ENCODE results near the gene STAC3.

STAC3 gene

DNA sequence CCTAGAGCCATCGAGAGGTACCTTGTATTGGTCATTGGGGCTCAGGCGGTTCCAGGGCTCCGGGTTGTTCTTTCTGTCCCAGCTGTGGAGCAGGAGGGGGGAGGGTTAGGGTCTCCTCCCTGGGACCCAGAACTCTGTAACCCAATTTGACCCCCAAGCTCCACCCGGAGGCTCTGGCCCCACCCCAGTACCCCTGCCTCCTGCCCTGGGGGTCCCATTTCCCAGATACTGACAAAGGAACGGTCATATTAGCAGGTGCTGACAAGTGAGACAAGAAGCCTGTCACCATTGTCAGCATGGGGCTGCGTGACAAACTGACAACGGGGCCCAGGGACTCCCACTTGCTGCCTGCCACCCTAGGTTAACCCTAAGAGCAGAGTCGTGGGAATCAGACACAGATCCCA lies 15.3 kb downstream of the STAC3 start:
- DNase-seq, result no peak

DNA sequence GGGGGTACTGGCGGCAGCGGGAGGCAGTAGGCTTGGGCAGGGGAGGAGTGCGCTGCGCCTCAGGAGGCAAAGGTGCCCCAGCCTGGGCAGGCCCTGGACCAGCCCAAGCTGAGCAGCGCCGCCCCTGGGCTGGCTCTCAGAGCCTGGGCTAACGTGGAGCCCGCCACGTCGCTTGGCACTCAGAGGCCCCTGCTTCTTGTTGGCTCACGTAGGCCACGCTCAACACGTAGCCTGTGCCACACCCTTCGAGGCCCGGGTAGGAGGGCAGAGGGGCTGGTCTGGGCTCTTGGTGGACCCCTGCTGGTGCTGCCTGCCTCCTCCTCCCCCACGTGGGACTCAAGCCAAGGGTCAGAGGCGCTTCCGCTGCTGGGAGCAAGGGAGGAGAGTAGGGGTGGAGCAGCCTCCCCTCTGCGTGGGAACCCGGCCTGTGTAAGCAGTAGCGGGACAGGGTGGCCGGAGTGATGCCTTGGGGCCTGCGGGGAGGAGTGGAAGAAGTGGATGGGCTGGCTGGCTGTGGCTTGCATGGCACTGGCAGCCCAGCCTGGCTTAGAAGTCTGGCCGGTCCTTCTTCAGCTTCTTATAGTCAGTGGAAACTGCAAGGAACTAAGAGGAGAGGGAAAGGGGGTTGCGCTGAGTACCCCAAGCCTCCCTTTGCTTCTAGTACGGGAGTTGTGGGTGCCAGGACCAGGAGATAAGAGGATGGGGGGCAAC lies 15.8 kb downstream of the STAC3 start:
- no peak for DNase-seq

DNA sequence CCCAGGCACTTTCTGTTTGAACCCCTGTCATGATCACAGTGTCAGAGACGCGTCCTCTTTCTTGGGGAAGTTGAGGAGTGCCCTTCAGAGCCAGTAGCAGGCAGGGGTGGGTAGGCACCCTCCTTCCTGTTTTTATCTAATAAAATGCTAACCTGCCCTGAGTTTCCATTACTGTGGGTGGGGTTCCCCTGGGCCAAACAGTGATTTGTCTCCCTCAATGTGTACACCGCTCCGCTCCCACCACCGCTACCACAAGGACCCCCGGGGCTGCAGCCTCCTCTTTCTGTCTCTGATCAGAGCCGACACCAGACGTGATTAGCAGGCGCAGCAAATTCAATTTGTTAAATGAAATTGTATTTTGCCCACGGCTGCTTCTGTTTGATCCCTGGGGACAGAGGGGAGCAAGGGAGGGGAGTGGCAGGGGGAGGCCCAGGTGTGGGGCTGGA lies 16.4 kb downstream of the STAC3 start:
- DNase-seq, result no peak

DNA sequence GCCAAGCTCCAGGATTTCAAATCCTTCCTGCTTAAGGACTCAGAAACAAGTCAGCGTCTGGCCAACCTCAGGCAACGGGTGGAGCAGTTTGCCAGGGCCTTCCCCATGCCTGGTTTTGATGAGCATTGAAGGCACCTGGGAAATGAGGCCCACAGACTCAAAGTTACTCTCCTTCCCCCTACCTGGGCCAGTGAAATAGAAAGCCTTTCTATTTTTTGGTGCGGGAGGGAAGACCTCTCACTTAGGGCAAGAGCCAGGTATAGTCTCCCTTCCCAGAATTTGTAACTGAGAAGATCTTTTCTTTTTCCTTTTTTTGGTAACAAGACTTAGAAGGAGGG lies 16.8 kb downstream of the STAC3 start:
- no peak for DNase-seq

DNA sequence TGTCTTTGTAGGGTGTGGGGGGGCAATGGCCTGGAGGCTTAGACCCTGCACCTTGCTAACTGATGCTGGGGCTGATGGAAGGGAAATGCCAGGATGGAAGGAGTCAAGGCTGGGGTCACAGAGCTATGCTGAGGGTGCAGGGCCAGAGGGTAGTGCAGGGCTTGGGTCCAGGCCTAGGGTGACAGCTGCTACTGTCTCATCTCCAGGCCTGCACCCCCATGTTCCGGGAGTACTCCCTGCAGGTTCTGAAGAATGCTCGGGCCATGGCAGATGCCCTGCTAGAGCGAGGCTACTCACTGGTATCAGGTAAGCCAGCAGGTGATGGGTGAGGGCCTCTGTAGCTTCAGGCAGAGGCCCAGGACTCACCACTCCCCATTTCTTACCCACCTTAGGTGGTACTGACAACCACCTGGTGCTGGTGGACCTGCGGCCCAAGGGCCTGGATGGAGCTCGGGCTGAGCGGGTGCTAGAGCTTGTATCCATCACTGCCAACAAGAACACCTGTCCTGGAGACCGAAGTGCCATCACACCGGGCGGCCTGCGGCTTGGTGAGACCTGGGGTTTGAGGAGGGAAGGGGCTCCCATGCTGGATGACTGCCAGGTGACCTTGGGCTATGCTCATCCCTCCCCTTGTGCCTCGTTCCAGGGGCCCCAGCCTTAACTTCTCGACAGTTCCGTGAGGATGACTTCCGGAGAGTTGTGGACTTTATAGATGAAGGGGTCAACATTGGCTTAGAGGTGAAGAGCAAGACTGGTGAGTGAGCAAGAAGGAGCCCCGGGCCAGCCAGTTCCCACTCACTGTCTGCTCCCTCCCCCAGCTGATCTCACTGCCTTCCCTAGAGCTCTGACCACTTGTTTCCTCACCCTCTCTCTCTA lies 17.4 kb downstream of the STAC3 start:
- DNase-seq, result no peak

DNA sequence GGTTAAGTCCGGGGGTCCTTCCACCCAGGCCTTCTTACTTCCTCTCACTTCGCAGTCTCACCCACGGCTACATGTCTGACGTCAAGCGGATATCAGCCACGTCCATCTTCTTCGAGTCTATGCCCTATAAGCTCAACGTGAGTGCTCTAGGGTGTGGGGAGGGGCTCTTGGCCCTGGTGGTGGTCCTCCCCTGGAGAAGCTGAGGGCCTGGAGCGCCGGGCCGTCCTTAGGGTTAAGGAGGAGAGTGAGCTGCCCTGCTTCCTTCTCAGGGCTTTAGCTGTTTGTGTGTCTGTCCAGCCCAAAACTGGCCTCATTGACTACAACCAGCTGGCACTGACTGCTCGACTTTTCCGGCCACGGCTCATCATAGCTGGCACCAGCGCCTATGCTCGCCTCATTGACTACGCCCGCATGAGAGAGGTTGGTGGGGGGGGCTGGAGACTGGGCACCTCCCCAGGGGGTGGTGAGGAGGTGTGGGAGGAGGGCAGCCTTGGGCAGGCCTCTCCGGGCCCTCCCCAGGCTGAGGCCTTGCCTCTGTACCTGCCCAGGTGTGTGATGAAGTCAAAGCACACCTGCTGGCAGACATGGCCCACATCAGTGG lies 18.7 kb downstream of the STAC3 start:
- DNase-seq, result no peak

DNA sequence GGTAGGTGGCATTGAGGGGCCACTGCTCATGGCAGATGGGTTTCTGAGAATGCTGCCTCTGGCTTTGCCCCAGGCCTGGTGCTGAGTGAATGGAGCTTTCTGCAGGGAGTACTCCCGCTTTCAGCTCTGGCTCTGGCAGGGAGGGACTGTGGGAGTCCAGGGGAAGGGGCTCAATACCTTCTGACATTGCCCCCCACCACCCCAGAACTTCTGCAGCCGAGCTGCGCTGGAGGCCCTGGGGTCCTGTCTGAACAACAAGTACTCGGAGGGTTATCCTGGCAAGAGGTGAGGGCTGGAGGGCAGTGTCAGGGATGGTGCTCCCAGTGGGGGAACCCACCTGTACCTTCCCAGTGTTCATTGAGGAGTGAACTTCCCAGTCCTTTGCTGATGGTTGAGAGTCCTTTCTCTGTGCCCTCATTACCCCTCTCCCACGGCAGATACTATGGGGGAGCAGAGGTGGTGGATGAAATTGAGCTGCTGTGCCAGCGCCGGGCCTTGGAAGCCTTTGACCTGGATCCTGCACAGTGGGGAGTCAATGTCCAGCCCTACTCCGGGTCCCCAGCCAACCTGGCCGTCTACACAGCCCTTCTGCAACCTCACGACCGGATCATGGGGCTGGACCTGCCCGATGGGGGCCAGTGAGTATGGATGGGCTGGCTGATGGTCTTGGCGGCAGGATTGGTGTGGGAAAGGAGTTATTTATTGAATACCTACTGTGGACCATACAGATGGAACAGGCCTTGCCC lies 19.5 kb downstream of the STAC3 start:
- no peak for DNase-seq

DNA sequence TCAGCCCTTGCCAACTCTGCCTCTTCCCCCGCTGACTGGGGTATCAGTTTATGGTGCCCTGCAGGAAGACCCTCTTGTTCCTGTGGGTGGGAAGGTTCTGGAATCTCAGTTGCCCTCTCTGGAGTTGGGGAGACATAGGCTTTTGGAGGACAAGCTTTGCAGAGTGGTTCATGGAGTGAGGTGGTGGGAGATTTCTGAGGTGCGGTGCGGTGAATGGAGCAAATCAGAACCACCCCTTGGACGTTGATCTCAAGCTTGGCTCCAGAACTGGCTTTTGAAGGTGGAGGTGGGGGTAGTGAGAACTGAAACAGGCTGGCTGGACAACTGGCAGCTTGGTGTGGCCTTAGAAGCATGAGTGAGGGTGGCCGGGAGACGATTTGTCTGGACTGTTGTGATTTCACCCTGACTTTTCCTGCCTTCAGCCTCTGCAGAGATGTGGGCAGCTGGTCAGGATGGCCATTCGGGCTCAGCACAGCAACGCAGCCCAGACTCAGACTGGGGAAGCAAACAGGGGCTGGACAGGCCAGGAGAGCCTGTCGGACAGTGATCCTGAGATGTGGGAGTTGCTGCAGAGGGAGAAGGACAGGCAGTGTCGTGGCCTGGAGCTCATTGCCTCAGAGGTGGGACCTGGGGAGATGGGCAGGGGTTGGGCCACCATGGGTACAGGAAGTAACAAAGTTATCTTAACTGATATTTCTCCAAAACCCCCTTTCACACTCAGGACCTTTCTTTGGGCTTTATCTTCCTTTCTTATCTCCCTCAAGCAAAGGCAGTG lies 20.4 kb downstream of the STAC3 start:
- no peak for DNase-seq

DNA sequence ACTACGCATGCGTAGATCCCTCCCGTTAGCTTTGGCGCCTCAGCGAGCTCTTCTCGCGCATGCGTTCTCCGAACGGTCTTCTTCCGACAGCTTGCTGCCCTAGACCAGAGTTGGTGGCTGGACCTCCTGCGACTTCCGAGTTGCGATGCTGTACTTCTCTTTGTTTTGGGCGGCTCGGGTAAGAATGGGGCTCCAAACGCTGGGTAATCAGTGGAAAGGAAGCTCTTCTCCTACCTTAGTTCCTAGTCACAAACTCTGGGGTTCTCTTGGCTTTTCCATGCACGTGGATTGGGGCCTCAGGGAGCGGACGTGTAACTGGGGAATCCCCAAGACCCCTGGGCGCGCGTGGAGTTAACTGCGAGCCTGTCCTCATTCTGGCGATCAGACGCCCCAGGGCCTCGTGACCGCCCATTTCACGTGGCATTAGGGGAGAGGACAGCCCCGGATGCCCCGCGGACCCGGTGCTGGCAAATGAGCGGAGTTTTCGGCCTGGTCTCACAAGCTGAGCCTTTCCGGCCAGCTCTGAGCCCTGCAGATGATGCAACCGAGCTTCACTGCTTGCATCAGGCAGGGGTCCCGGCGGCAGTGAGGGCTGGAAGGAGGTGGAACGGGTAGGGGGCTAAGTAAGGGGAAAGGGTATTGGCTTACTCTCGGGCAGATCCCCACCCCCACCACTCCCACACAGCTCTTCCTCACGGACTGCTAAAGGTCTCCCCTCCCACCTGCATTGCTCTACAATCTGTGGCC lies 21.2 kb downstream of the STAC3 start, which contains the start of gene SHMT2:
Gene SHMT2, plus strand, starts transcription at position 78 of the 747 bp plus-strand sequence. Its CDS starts 68 bp downstream, at position 146.
- peak; percentile 69 for DNase-seq

DNA sequence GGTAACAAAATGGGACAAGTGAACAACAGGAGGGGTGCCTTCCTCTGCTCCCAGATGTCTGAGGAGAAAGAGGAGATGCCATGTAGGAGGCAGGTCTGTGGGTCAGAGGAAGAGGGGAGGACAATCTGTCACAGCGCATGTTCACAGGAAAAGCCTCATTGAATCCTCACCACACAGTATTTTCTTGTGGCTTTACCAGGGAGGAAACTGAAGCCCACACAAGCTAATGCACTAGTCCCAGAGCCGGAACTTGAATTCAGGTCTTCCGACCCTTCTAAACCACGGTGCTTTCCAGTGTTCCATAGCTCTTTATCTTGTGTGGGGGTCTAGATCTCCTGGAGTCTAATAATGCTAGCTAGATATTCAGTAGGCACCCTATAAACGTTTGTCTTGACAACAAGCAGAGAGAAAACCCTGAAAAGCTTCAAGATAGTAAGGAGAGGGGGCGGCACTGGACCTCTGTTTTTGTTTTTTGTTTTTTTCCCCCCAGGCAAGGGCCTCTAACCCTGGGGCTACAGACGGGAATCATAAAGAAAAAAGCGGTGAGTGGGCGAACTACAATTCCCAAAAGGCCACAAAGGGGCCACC lies 21.8 kb downstream of the STAC3 start:
- DNase-seq, result no peak

DNA sequence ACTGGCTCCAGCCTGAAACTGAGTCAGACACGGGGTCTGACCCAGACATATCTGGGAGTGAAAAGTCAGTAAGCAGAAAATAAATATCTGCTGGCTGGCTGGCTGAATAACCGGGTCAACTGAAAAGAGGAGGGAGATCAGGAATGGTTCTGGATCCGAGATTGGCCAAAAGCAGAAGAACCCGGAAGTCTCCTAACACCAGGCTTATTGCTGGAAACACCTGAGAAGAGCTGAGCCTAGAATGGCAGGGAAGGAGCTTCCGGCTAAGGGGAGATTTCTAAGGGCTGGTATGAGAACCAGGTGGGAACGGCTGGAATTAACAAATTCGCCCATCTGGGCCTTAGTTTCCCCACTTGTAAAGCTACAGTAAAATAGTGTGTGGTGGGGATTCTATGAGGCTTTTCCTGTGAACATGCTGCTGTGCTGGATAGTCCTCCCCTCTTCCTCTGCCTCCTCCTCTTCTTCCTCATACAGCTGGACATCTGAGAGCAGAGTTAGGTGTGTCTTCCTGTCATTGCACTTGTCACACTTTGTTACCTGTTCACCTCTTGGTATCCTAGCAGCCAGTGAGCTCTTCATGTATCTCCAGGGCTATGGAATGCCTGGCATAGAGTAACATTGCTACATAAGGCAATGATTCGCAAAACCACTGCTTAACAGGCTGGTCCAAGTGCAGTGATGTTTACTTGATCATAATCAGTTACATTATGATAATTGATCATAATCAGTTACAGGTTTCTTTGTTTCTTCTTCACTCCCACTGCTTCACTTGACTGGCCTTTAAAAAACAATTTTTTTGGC lies 23.5 kb downstream of the STAC3 start:
- no peak for DNase-seq

DNA sequence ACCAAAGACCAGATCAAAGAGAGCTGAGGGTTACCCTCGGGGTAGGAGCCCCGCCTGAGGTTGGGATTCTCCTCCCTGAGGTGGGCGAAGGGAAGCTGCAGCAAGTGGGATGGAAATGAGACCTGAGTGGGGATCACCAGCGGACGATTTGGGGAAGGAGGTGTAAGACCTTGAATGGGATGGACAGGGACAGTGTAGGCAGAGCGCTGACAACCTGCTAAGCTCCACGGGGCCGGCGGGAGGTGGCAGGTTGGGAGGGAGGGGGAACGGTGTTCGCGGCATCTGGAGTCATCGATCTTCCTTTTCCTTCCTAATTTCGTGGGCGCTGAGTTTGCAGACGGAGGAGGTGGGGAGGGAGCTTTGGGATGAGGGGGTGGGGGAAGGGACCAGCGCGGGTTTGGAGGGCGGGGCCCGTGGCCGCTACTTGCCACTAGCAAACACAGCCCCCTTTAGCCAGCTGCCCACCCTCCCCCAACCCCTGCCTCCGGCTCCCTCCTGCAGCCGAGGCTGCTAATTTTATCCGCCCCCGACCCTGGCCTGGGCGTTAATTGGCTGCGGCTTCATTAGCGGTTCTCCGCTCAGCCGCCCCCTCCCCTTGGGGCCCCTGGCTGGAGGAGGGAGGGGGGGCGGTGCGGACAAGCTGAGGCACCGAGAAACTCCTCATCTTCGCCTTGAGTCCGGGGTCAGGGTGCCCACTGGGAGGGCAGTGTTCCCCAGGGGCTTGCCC lies 24.2 kb downstream of the STAC3 start:
- DNase-seq, result no peak

DNA sequence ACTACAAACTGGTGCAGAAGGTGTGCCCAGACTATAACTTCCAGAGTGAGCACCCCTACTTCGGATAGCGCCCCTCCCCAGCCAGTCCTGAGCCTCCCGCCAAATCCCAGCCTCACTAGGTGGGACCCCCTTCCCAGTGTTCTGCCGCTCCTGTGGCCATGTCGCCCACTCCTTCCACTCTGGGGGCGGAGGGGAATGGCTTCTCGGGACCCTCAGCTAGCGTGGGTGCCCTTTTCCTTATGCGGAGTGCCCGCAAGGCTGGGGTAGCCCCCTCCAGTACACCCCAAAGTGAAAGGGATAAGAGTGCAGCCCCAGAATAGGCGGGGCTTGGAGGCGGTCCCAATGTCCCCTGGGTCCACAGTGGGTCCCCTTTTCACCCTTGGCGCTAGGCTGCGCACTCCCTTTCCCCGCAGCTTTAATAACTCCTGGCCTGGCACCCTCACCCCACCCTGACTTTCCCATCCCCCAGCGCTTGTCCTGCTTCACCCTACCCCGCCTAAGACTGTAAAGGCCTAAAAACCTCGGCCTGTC lies 25.2 kb downstream of the STAC3 start:
- DNase-seq, result no peak

DNA sequence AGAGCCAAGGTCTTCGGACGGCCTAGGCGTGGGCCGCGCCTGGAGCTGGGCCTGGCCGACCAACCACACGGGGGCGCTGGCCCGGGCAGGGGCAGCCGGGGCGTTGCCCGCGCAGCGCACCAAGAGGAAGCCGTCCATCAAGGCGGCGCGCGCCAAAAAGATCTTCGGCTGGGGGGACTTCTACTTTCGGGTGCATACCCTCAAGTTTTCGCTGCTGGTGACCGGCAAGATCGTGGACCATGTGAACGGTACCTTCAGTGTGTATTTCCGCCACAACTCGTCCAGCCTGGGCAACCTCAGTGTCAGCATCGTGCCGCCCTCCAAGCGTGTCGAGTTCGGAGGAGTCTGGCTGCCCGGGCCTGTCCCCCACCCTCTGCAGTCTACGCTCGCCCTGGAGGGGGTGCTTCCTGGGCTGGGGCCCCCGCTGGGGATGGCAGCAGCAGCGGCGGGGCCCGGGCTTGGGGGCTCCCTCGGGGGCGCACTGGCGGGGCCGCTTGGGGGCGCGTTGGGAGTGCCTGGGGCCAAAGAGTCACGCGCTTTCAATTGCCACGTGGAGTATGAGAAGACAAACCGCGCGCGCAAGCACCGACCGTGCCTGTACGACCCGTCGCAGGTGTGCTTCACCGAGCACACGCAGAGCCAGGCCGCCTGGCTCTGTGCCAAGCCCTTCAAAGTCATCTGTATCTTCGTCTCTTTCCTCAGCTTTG lies 25.9 kb downstream of the STAC3 start:
- peak; percentile 20 for DNase-seq

DNA sequence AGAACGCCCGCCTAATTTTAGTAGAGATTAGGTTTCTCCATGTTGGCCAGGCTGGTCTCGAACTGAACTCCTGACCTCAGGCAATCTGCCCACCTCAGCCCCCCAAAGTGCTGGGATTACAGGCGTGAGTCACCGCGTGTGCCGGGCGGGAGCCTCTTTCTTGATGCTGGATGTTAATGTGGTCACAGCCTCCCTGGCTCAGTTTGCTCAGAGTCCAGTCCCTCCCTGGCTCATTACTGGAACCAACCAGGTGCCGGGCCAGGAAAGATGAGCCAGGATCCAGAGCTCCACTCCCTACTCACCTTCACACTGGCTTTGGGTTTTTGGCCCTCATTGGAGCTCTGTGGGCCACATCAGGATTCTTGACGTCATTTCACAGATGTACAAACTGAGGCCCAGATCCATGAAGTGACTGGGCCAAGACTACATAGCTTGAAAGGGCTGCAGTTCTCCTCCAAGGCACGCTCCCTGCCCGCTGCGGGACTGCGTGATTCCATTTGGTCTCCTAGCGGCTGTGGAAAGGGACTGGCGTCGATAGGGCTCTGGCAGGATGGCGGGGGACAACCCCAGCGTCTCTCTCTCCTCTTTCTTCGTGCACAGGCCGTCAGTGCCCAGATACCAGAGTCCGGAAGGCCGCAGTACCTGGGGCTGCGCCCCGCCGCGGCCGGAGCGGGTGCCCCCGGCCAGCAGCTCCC lies 26.6 kb downstream of the STAC3 start:
- DNase-seq, result no peak

DNA sequence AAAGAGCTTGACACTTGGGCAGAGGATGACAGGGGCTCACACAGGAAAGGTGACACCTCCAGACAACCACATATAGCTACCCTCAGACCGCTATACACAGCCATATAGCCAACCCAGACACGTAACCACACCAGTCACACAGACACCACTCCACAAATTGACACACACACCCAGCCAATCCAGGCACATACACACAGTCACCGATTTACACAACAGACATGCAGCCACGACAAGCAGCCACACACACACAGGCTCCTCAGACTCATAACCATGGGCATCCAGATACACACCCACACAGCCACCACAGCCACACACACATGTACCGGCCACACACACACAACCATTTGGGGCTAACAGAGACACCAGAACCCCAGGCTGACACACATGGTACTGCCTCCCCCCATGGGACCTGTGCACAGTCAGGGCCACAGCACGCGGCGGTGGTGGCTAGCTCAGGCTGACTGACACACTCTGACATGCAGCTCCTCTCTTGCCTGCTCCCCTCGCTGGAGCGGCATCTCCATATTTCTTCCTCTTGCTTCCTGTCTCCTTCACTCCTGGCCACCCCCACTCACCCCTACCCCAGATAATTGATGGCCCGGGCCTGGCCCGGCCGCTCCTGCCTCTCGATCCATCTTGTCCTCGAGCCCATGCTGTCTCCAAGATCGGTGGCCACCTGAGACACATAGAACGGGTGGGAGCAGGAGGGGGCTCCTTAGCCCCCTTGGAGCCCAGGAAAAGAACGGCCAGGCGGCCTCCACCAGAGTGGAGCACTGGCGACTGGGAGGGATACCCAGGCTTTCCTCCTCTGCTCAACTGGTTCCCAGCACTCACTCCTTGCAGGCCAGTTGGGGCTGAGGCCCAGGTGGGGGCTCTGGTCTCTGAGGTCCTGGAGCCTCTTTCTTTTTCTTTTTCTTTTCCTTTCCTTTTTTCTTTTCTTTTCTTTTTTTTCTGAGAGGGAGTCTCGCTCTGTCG lies 27.5 kb downstream of the STAC3 start:
- no peak for DNase-seq

Data from DMS79 (cell line).